HG03135 (cell line): ENCODE data around the gene SUPT4H1.

Source experiments
- ATAC-seq: cut with Tn5 transposase; IDR thresholded peaks from one replicate; pipeline ENCODE4 v1.9.1; 2021; ENCODE audit warnings: mild to moderate bottlenecking, moderate library complexity; ENCODE audit not compliant: unreplicated experiment

The SUPT4H1 gene

DNA sequence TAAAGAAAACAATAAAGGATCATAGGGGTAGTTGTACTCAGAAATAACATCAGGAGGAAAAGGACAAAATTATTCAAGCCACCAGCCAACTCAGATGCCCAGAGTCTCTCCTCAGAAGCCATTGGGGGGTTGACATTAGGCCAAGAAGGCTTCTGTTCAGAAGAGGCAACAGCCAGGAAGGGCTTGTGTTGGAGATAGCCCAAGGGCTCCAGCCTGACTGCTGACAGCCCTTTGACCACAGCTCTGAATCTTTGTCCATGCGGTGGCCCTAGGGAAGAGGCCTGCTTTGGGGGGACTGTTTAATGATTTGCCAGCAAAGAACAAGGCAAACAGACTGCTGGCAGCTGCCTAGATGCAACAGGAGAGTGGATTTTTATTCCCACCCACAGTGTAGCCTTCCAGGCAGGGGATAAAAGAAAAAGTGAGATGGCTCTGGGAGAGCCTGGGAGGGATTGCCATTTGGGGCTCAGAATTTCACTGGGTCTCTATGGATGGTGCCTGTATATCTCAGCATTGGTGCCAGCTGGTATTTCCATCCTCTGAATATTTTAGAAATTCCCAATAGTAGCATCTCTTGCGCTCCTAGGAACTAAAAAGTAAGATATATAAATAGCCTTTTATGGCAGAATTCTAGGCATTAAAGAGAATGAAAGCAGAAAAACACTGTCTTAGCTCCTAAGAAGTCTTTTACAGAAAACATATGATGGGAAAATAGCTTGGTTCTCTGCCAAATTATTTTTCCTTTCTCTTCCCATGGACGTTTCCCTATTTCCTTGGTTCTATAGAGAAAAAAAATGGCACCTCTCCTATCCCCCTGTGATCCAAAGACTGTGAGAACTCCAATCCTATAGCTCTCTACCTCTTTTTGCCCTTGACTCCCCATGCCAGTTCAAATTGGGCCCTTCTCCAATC is 29.4 kb upstream of the SUPT4H1 start:
- no peak for ATAC-seq

DNA sequence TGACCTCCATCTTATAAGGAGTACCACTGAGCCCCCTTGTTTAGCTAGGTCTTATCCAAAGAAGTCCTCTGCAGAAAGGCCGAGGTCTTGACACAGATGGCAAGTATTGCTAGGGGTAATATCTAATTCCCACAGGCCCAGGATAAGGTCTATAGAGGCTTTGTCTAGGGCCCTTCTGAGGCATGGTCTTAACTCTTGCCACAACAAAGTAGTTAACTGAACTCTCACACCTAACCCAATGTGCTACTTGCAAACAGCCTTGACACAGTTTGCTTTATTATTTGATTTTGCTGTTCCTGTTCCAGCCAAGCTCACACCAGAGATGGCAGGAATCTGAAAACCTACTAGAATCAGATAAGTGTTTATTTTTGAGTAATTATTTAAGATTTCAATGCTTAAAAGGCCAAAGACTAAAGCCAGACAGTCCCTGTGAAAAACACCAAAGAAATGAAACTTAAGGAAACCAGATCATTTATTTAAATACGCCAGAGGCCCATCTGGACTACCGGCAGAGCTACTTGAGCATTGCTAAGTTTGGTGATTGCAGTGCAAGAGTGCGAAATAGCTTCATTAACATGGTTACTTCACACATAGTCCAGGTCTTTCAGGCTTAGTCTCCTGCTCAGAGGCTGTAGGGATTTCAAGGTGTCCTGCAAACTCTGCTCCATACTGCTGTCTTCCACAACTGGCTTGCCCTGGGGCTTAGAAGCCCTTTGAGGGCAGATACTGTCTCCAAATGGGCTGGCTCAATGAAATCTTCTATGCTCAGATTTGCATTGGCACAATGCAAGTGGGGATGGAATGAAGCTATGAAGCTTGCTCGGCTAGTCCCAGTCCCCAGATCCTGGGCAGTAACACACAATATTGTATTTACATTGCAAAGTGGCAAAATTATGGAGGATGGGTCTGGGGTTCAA is 28.5 kb upstream of the SUPT4H1 start:
- ATAC-seq: no peak

DNA sequence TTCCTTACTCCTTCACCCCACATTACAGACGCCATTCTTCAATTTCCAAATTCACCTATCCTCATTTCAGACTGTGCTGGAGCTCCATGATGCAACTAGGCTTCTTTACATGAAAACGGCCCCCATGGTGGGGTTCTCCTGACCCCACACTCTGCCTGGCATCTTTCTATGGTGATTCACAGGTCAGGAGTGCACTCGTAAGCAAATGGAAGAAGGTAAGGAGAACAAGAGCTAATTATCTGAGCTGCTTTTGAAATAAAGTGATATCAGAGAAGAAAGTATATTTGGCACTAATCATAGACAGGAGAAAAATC is 27.5 kb upstream of the SUPT4H1 start:
- no peak for ATAC-seq

DNA sequence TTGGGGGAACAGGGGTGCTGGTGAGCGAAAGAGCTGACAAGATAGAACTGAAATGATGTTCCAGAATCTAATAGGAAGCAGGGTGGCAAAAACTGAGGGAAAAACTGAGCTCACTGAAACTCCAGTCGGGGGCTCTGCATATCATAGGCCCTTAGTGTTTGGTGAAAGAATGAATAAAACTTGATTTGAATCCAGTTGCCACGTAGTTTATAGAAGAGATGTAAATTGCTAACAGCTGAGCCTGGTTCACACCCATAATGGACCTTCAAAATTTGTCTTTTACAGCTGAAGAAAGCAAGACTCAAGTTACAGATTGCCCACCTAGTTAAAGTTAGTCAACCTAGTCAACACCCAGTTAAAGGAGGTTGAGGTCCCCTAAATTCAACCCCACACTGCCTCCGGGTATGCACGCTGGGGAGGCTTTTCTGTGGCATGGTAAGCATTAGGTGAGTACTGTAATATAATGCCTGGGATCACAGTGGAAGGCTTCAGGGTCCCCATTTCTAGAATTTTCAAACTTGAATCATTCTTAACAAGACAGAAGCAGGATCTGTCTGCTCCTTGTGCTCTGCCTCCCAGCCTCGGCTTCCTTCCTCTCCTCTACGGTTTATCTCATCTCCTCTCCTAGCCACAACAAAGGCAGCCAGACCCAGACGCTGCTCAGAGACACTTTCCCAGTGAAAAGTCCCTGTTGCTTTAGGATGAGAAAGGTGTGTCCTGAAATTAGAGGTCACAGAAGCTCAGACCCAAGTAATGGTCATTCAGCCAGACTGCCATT is 26.9 kb upstream of the SUPT4H1 start:
- no peak for ATAC-seq

DNA sequence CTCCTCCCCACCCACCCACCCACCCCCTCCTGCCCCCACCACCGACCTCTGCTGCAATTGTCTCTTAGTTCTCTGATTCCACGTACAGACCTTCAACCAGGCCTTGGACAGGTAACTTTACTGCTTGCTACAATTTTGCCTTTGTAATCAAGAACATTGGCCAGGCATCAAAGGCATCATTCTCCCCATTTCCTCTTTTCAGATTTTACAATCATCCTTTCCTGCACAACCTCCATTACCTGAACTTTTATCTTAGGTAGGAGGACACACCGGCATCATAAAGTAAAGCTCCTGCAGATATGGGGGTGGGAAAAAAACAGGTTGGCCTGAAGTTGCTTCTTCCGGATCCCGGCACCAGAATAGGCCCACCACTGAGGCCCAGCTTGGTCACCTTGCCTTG is 25.7 kb upstream of the SUPT4H1 start:
- no peak for ATAC-seq

DNA sequence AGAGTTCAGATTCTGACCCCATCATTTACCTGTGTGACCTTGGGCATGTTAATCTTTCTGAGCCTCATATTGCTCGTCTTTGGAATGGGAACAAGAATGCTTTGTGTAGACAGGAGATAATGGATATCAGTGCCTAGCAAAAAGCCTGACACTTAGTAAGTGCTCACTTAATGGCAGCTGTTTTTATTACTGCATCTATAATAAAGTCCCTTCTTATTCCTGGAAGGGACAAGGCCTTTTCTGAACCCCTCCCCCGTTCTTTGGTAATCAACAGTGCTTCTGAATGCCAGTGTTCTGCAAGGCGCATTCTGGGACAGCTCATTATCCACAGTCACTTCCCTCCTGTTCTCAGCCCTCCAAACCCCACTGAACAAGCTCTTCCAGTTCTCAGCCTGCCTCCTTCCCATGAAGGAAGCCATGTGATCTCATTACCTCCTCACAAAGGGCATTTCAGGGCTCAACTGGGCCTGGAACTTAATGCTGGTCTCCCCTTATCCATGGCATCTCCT is 25.1 kb upstream of the SUPT4H1 start:
- ATAC-seq: no peak

DNA sequence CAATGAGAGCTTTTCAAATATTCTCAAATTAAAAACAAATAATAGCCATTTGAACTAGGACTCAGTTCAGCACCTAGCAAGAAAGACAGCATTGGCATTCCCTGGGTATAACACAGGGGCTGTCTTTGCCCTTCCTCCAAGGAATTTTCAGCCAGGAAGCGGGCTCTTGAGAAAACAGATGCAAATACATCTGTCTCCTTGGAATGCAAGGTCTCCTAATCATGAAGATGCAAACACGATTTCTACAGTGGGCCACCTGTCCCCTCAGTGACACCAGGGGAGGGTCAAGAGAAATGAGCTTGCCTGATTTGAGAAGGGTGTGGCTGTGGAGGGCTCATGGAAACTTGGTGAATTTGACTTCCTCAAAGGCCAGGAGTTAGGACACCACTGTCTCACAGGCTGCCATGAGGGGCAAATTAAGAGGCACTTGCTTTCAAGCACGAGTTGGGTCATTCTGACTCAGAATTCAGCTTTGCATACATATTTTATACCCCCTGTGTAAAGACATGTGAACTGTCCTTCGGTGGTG is 24.5 kb upstream of the SUPT4H1 start:
- ATAC-seq: no peak

DNA sequence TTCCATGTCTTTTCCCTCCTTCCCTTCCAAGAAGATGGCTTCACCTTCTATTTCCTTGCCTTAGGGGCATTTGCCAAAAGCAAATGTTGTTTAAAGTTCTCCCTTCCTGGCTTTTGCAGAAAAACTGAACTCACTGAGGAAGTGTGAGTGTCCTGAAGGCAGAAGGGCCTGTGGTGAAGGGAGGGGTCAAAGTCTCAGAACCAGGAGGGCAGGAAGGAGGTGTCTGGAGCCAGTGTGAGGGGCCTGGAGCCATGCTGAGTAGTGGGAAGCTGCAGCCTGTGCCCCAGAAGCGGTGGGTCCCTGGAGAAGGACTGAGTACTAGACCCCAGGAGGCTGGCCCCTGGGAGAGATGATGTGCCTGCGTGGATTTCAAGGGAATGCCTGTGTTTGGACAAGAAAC is 23.8 kb upstream of the SUPT4H1 start:
- no peak for ATAC-seq

DNA sequence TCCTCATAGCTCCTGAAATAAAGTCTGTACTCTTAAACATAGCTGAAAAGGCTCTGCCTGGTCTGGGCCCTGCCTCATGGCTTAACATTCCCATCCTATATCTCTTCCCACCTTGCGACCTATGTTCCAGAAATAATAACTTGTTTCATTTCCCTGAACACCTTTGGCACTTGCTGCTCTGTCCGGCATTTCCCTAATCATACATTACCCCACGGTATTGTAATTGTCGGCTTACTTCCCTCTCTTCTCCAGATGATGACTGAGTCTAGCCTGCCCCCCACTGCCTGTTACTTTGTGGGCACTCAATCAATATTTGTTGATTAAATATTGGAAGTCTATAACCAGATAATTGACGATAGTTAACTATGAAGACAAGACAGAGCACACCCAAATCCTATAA is 23.3 kb upstream of the SUPT4H1 start:
- no peak for ATAC-seq

DNA sequence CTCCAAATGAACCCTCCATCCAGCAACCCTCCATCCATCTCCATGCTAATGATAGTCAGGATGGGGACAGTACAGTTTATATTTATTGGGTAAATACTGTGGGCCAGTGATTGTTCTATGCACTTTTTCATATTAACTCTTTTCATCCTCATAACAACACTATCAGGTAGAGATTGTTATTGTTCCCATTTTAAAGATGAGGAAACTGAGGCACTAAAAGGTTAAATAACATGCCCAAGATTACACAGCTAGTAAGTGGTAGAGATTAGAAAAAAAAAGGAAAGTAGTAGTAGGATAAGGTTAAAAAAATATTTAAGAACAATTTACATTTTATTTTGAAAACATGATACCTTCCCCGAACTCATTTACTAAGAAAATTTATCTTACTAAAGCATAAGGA is 21.9 kb upstream of the SUPT4H1 start:
- no peak for ATAC-seq

DNA sequence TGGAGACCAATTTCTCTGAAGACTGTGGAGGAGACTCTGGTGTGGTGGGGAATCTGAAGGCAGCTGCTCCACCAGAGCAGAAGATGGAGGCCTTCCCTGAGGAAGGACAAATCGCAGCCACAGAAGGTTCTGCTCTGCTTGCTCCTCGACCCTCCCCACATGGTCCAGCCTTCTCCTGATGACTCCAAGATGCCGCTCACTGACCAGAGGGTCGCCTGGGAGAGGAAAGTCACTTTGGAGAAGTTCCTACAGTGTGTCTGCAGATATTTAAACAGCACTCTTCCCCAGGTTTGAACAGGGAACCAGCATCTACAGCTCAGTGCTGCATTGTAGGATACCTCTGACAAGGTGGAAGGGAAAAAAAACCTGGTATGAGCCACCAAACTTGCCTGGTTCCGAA is 21.0 kb upstream of the SUPT4H1 start:
- no peak for ATAC-seq

DNA sequence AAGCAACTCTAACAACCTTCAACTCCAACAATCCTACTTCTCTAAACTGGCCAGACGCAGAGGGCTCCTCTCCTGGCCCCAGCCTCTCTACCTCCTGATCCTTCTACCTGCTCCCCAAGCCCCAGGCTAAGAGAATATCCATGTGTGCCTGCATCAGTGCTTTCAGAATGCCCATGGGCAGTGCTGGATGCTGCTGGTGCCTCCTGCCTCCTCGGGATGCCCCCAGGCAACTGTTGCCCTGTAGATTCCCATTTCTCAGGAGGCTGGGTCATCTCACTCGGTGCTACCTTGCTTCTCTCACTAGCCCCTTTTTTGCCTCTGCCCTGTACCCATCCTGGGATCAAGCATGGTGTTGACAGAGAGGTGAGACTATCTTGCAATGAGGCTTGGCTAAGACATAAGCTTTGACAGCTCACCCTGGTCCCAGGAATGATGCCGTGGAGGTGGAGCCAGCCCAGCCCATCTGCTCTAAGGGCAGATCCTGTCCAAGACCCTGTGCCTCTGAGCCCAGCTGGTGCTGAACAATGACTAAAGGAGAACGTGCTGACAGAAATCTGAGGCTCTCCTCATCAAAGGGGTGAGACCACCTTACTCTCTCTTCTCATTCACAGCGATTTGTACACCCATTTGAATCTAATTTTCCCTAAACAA is 19.4 kb upstream of the SUPT4H1 start:
- no peak for ATAC-seq

DNA sequence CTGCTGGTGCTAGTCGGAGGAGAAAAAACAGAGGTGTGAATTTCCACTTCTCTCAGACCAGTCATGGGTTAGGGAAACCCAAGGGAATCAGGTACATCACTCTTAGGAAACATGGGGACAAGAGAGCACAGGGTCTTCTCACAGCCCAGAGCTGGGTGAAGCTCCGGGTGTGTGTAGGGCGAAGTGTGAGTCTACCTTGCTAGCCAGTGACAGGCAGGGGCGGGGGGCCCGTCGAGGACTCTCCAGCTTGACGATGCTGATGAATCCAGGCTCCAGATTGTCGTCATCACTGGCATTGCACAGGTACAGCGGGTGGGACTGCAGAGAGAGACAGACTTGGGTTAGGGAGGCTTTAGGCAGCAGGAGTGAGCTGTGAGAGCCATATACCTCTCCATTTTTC is 18.7 kb upstream of the SUPT4H1 start:
- ATAC-seq: no peak

DNA sequence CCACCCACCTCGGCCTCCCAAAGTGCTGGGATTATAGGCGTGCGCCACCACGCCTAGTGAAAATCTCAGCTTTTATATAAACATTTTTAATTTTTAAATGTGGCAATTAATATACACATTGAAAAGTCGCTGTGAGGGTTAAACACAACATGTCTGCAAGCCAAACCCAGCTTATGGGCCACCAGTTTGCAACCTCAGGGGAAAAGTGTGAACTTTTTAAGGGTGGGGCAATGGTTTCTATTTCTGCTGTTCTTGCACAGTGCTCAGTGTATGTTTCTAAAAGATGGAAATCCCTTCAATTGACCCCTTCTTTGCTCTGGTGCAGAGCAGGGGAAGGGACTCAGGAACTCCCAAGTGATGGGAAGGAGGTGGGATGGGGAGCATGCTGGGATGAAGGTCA is 18.3 kb upstream of the SUPT4H1 start:
- no peak for ATAC-seq

DNA sequence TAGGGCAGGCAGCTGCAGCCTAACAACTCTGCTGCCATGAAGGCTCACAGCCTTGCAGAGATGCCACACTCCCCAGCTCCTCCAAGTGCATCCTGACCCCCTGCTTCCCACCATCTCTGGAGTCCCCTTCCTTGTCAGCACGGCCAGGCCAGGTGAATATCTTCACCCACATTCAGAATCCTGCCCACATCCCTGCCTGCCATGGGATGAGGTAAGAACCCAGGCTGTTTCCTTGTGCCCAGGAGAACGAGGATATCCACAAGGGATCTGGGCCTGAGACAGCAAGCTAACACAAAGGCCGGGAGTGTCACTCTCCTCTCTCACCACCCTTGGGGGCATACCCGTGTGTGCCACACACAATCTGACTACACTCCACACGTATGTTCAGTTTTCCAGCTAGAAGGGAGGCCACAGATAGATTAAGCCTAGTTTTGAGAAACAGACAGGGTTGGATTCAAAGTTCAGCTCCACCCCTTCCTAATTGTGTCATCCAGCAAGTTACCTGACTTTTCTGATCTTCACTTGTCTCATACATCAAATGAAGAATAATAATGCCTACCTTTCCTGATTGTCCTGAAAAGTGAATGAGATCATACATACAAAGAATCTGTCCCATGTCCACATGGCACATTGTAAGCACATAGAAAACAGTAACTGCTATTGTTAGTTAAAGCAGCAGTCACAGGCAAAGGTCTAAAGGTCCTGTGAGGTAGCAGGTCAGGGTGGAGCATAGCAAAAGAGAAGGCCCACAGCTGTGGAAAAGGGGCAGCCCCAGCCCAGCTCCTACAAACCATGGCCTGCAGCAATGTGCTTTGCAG is 17.4 kb upstream of the SUPT4H1 start:
- ATAC-seq: no peak

DNA sequence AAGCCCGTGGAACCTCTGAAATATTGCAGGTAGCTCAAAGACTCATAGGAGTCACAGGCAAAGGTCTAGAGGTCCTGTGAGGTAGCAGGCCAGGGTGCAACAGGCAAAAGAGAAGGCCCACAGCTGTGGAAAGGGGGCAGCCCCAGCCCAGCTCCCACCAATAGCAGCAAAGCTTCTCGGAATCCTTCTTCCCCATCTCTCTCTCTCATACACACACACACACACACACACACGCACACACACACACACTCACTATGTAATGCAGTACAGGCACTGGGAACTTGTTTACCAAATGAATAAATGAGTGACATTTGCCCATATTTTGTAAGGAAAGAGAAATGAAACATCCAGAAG is 16.8 kb upstream of the SUPT4H1 start:
- no peak for ATAC-seq

DNA sequence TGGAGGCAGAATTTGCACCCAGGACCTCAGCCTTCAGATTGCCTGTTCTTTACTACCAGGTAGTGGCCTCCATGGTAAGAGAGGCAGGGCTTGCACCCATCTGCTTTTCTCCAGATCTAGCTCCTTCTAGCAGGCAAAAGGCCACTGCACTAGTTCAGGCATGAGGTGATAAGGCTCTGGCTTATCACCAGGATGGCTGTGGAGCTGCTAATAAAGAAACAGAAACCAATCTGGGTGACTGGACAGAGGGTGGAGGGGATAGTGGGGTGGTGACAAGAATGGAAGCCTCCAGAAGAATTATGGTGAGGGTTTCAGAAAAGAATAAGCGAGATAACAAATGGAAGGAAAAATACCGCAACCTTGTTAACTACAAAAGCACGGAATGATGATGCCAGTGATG is 15.5 kb upstream of the SUPT4H1 start:
- ATAC-seq: no peak

DNA sequence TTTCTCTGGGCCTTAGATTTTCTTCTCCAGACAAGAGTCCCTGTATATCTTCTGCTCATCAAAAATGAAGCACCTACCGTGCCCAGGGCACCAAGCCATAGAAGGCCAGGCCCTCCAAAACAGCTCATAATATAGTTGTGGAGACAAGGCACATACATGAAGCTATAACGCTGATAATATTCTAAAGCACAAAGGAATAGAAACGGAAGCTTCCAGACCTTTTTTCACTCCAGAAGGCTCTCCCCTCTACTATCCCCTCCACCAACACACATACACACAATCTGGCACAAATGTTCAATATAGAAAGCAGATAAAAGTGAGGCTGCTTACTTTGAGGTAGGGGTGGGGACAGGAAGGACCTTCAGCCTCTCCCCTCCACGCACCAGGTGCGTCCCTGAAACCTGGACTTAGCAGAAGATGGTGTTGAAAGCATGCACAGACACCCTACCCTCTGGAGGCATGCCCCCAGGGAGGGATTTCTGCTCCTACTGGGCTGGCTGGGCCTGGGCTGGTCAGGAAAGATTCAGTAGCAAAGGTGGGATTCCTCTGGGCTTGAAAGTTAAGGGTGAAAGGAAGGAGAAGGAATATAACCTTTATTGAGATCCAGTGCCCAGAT is 14.1 kb upstream of the SUPT4H1 start:
- ATAC-seq: no peak
